ENCODE measurements around the gene BCOR.

BCOR gene

DNA sequence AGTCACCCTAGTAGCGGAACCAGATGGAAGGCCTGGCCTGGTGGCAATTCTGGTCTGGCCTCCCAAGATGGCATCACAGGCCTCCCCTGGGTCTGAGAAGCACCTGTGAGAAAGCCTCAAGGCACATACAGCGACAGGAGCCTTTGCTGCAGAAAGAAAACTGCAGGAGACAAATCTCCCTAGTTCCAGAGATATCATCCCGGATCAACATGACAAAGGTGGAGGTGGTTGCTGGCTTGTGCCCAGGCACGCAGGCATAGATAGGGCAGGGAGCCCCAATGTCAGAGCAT is 93.6 kb downstream of the BCOR start:
- WGBS, result 83% methylated on average over 4 of the region's 4 CpGs
- H4K91ac ChIP-seq (ENCODE audit: low read length), result no peak overlapping the region
- H2AK5ac ChIP-seq (ENCODE audit: low read length, severe bottlenecking), result no peak overlapping the region
- no peak overlapping the region for H3K4me3 ChIP-seq (ENCODE audit: insufficient read depth in 1 of 2, low read depth in 1 of 2, low read length in 2 of 2)
- H2BK5ac ChIP-seq (ENCODE audit: low read depth, low read length, poor library complexity, severe bottlenecking), result no peak overlapping the region
- H3K18ac ChIP-seq (ENCODE audit: low read depth in 1 of 2, low read length in 2 of 2), result peak overlapping the region in 1 of 2 experiments; percentile 24
- H2BK15ac ChIP-seq (ENCODE audit: low read depth, poor library complexity, severe bottlenecking), result no peak overlapping the region
- peaks cover 25% of the 10 kb centered on the region for H3K4me1 ChIP-seq (ENCODE audit: control insufficient read depth, insufficient read depth, low read depth, low read length)
- H3K79me1 ChIP-seq (replicated peaks; ENCODE audit: low read length, poor library complexity, severe bottlenecking), result no peaks in the 10 kb centered on the region
- H3K36me3 ChIP-seq (ENCODE audit: control insufficient read depth in 1 of 2, insufficient read depth in 2 of 2, low read depth in 1 of 2, low read length in 2 of 2), result no peaks in the 10 kb centered on the region
- H3K23ac ChIP-seq (ENCODE audit: low read length in 2 of 2), result no peak overlapping the region
- H2BK120ac ChIP-seq (ENCODE audit: low read depth, low read length), result no peak overlapping the region
- H3K27me3 ChIP-seq (ENCODE audit: control insufficient read depth in 1 of 2, insufficient read depth in 1 of 2, low read length in 2 of 2), result peaks cover 0 to 78% of the 10 kb centered on the region in 2 experiments
- no peak overlapping the region for H3K14ac ChIP-seq (ENCODE audit: low read length in 2 of 2)
- no peak overlapping the region for H3K4ac ChIP-seq (ENCODE audit: low read depth in 1 of 2, low read length in 2 of 2)
- H4K8ac ChIP-seq (ENCODE audit: low read length), result no peak overlapping the region
- H3K9me3 ChIP-seq (ENCODE audit: control insufficient read depth, low read length), result no peaks in the 10 kb centered on the region
- no peak overlapping the region for H3K4me2 ChIP-seq (ENCODE audit: low read length, poor library complexity, severe bottlenecking)
- H2BK12ac ChIP-seq (ENCODE audit: low read length in 2 of 2), result peak overlapping the region in 1 of 2 experiments; percentile 25
- no peak overlapping the region for H2AFZ ChIP-seq (ENCODE audit: low read depth, low read length)
- DNase-seq, result no peak
- H3K27ac ChIP-seq (ENCODE audit: low read length, poor library complexity, severe bottlenecking), result no peak overlapping the region
- no peak overlapping the region for H3K9ac ChIP-seq (ENCODE audit: low read length)

DNA sequence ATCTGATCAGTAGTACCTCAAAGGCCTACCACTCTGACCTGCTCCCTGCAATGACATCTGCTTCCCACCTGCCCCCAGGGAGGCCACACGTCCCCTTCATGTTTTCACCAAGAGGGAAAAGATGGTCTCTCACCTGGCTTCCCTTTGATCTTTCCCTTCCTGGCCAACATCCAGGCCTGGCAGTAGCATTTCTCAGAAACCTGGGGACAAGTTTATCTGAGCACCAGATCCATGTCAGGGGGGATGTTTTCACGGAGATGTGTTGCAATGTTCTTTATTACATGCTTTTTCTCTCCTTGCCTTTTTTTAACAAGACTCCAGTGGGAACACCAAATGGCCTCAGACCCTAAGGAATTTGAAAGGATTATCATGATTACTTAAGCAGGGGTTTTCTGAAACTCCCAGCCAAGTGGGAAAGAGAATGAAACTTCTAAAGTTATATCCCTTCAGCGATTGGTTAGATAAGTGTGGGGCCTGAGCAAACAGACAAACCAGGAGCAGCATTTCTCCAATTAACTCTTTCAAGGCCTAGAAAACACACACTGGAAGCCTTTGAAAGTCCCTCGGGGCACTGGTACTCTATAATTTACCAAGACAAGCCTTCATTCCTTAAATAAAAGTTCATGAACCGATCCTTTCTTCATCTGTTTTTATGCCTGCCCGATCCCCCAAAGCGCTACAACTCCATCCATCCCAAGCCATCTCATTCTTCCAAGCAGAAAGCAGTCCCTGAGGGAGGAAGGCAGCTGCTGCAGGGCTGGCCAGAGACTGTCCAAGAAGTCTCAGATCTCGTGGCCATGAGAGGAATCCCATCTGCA is 94.1 kb downstream of the BCOR start:
- 37% methylated on average over 7 of the region's 8 CpGs for WGBS
- H4K91ac ChIP-seq (ENCODE audit: low read length), result no peak overlapping the region
- H3K4me1 ChIP-seq (ENCODE audit: control insufficient read depth, insufficient read depth, low read depth, low read length), result peaks cover 20% of the 10 kb centered on the region
- peak overlapping the region in 1 of 2 experiments; percentile 24 for H3K18ac ChIP-seq (ENCODE audit: low read depth in 1 of 2, low read length in 2 of 2)
- peak overlapping the region in 1 of 2 experiments; percentile 25 for H2BK12ac ChIP-seq (ENCODE audit: low read length in 2 of 2)
- no peak overlapping the region for H3K14ac ChIP-seq (ENCODE audit: low read length in 2 of 2)
- no peak overlapping the region for H2BK5ac ChIP-seq (ENCODE audit: low read depth, low read length, poor library complexity, severe bottlenecking)
- no peak overlapping the region for H3K9ac ChIP-seq (ENCODE audit: low read length)
- no peak overlapping the region for H2AFZ ChIP-seq (ENCODE audit: low read depth, low read length)
- peak; percentile 36 for DNase-seq
- H2AK5ac ChIP-seq (ENCODE audit: low read length, severe bottlenecking), result no peak overlapping the region
- no peaks in the 10 kb centered on the region for H3K79me1 ChIP-seq (replicated peaks; ENCODE audit: low read length, poor library complexity, severe bottlenecking)
- no peaks in the 10 kb centered on the region for H3K36me3 ChIP-seq (ENCODE audit: control insufficient read depth in 1 of 2, insufficient read depth in 2 of 2, low read depth in 1 of 2, low read length in 2 of 2)
- no peak overlapping the region for H3K4ac ChIP-seq (ENCODE audit: low read depth in 1 of 2, low read length in 2 of 2)
- no peak overlapping the region for H3K27ac ChIP-seq (ENCODE audit: low read length, poor library complexity, severe bottlenecking)
- no peak overlapping the region for H4K8ac ChIP-seq (ENCODE audit: low read length)
- no peak overlapping the region for H3K4me3 ChIP-seq (ENCODE audit: insufficient read depth in 1 of 2, low read depth in 1 of 2, low read length in 2 of 2)
- H2BK120ac ChIP-seq (ENCODE audit: low read depth, low read length), result no peak overlapping the region
- H2BK15ac ChIP-seq (ENCODE audit: low read depth, poor library complexity, severe bottlenecking), result no peak overlapping the region
- H3K23ac ChIP-seq (ENCODE audit: low read length in 2 of 2), result no peak overlapping the region
- H3K9me3 ChIP-seq (ENCODE audit: control insufficient read depth, low read length), result no peaks in the 10 kb centered on the region
- no peak overlapping the region for H3K4me2 ChIP-seq (ENCODE audit: low read length, poor library complexity, severe bottlenecking)
- peaks cover 0 to 73% of the 10 kb centered on the region in 2 experiments for H3K27me3 ChIP-seq (ENCODE audit: control insufficient read depth in 1 of 2, insufficient read depth in 1 of 2, low read length in 2 of 2)

DNA sequence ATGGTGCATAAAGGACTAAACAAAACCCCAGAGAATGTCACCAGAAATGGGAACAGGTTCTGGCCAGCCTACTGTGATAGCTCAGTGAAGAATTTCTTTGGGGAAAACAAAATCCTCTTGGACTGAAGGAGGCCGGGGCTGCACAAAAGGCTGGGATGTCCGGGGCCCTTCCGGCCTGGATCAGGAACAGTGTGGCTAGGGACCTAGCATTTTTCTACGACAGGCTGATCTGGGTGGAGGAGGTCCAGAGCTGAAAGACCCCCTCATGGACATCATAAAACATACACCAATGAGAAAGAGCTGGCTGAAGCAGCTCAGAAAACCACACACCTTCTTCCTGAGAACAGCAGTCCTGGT is 94.7 kb downstream of the BCOR start:
- no peak overlapping the region for H3K14ac ChIP-seq (ENCODE audit: low read length in 2 of 2)
- H3K4me2 ChIP-seq (ENCODE audit: low read length, poor library complexity, severe bottlenecking), result no peak overlapping the region
- peaks cover 0 to 69% of the 10 kb centered on the region in 2 experiments for H3K27me3 ChIP-seq (ENCODE audit: control insufficient read depth in 1 of 2, insufficient read depth in 1 of 2, low read length in 2 of 2)
- H3K9ac ChIP-seq (ENCODE audit: low read length), result no peak overlapping the region
- H2BK15ac ChIP-seq (ENCODE audit: low read depth, poor library complexity, severe bottlenecking), result no peak overlapping the region
- no peak overlapping the region for H2BK12ac ChIP-seq (ENCODE audit: low read length in 2 of 2)
- H2BK120ac ChIP-seq (ENCODE audit: low read depth, low read length), result no peak overlapping the region
- H3K4me3 ChIP-seq (ENCODE audit: insufficient read depth in 1 of 2, low read depth in 1 of 2, low read length in 2 of 2), result no peak overlapping the region
- no peak overlapping the region for H2BK5ac ChIP-seq (ENCODE audit: low read depth, low read length, poor library complexity, severe bottlenecking)
- H3K27ac ChIP-seq (ENCODE audit: low read length, poor library complexity, severe bottlenecking), result no peak overlapping the region
- no peaks in the 10 kb centered on the region for H3K36me3 ChIP-seq (ENCODE audit: control insufficient read depth in 1 of 2, insufficient read depth in 2 of 2, low read depth in 1 of 2, low read length in 2 of 2)
- H3K9me3 ChIP-seq (ENCODE audit: control insufficient read depth, low read length), result no peaks in the 10 kb centered on the region
- H3K23ac ChIP-seq (ENCODE audit: low read length in 2 of 2), result no peak overlapping the region
- no peak for DNase-seq
- H4K8ac ChIP-seq (ENCODE audit: low read length), result no peak overlapping the region
- H3K4ac ChIP-seq (ENCODE audit: low read depth in 1 of 2, low read length in 2 of 2), result no peak overlapping the region
- H2AFZ ChIP-seq (ENCODE audit: low read depth, low read length), result no peak overlapping the region
- H2AK5ac ChIP-seq (ENCODE audit: low read length, severe bottlenecking), result no peak overlapping the region
- no peaks in the 10 kb centered on the region for H3K79me1 ChIP-seq (replicated peaks; ENCODE audit: low read length, poor library complexity, severe bottlenecking)
- H3K18ac ChIP-seq (ENCODE audit: low read depth in 1 of 2, low read length in 2 of 2), result no peak overlapping the region
- H4K91ac ChIP-seq (ENCODE audit: low read length), result no peak overlapping the region
- H3K4me1 ChIP-seq (ENCODE audit: control insufficient read depth, insufficient read depth, low read depth, low read length), result peaks cover 15% of the 10 kb centered on the region
- 60% methylated on average over 1 of the region's 4 CpGs for WGBS

All from mesenchymal stem cell (in vitro differentiated cells and primary cell).